SK-N-SH (cell line): ENCODE results near the gene TM7SF2.

ENCODE experiments used
- EP300 ChIP-seq, 2 experiments: IDR thresholded peaks; 2 replicates each; pipeline versions ENCODE4 v1.4.0 to v1.6.1; 2012; ENCODE audit warnings: borderline replicate concordance in 1 of 2, low read depth in 1 of 2, low read length in 1 of 2
- EZH2phosphoT487 ChIP-seq: fragments of 200-600 bp; sonication (generic); IDR thresholded peaks from 2 replicates; pipeline ENCODE4 v1.6.1; 2017; ENCODE audit warnings: low read depth, mixed run types, mild to moderate bottlenecking, antibody characterized with exemption, moderate library complexity, borderline replicate concordance
- FOXM1 ChIP-seq: IDR thresholded peaks from 2 replicates; pipeline ENCODE4 v1.4.0; 2012; ENCODE audit warnings: low read depth, mild to moderate bottlenecking
- GABPA ChIP-seq: IDR thresholded peaks from 2 replicates; pipeline ENCODE4 v1.4.0; 2012; ENCODE audit warnings: low read depth, mild to moderate bottlenecking
- POLR2AphosphoS5 ChIP-seq: IDR thresholded peaks from 2 replicates; pipeline ENCODE4 v1.6.1; 2012; ENCODE audit warnings: low read depth, low read length
- RAD21 ChIP-seq: IDR thresholded peaks from 2 replicates; pipeline ENCODE4 v1.6.1; 2012; ENCODE audit warnings: mild to moderate bottlenecking, low read length
- RXRA ChIP-seq: IDR thresholded peaks from 2 replicates; pipeline ENCODE4 v1.4.0; 2012; ENCODE audit warnings: low read depth, mild to moderate bottlenecking, borderline replicate concordance
- SIN3A ChIP-seq: IDR thresholded peaks from 2 replicates; pipeline ENCODE4 v1.6.1; 2012; ENCODE audit warnings: low read depth, mild to moderate bottlenecking, low read length, moderate library complexity, borderline replicate concordance
- SMC3 ChIP-seq: IDR thresholded peaks from 2 replicates; pipeline ENCODE4 v1.6.1; 2012; ENCODE audit warnings: low read depth, low read length, improper control_type of control experiment
- TCF12 ChIP-seq: IDR thresholded peaks from 2 replicates; pipeline ENCODE4 v1.4.0; 2012
- YY1 ChIP-seq: IDR thresholded peaks from 2 replicates; pipeline ENCODE4 v1.4.0; 2012; ENCODE audit warnings: low read depth, mild to moderate bottlenecking
- TF ChIP-seq, protein P1 (sequence below): fragments of 200-600 bp; sonication (generic); IDR thresholded peaks from 2 replicates; pipeline ENCODE4 v1.6.1; 2017; ENCODE audit warnings: antibody characterized with exemption, mild to moderate bottlenecking, moderate library complexity
- TF ChIP-seq, protein P2 (sequence below): IDR thresholded peaks from 2 replicates; pipeline ENCODE4 v1.6.1; 2012; ENCODE audit warnings: mild to moderate bottlenecking, low read depth, low read length, moderate library complexity
- TF ChIP-seq, protein P3 (sequence below): IDR thresholded peaks from 2 replicates; pipeline ENCODE4 v1.4.0; 2012; ENCODE audit warnings: low read depth, borderline replicate concordance

DNA sequence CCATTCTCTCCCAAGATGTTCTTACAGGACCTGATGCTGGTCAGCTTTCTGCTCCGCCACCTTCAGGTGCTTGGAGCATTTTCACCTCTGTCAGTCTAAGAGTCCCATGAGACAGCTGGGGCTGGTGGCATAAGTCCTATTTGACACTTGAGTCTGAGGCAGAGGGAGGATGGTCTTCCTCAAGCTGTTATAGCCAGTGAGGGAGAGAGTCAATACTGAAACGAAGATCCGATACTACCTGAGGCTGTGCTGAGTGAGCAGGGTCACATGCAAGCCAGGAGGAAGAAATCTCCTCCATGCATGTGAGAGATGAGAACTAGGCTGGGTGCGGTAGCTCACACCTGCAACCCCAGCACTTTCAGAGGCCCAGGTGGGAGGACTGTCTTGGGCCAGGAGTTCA, 22.1 kb upstream of the TM7SF2 start:
- TF ChIP-seq FOXM1 (no peak), EP300 (IDR thresholded peaks at IDR 0.05; ENCODE audit: borderline replicate concordance in 1 of 2, low read depth in 1 of 2, low read length in 1 of 2) (no peak), POLR2AphosphoS5 (no peak), GABPA (no peak), SIN3A (no peak), YY1 (no peak), RXRA (no peak), EZH2phosphoT487 (no peak), SMC3 (no peak), RAD21 (no peak), TCF12 (no peak)
- TF ChIP-seq, protein P1, sequence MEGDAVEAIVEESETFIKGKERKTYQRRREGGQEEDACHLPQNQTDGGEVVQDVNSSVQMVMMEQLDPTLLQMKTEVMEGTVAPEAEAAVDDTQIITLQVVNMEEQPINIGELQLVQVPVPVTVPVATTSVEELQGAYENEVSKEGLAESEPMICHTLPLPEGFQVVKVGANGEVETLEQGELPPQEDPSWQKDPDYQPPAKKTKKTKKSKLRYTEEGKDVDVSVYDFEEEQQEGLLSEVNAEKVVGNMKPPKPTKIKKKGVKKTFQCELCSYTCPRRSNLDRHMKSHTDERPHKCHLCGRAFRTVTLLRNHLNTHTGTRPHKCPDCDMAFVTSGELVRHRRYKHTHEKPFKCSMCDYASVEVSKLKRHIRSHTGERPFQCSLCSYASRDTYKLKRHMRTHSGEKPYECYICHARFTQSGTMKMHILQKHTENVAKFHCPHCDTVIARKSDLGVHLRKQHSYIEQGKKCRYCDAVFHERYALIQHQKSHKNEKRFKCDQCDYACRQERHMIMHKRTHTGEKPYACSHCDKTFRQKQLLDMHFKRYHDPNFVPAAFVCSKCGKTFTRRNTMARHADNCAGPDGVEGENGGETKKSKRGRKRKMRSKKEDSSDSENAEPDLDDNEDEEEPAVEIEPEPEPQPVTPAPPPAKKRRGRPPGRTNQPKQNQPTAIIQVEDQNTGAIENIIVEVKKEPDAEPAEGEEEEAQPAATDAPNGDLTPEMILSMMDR: no peak
- TF ChIP-seq, protein P2, sequence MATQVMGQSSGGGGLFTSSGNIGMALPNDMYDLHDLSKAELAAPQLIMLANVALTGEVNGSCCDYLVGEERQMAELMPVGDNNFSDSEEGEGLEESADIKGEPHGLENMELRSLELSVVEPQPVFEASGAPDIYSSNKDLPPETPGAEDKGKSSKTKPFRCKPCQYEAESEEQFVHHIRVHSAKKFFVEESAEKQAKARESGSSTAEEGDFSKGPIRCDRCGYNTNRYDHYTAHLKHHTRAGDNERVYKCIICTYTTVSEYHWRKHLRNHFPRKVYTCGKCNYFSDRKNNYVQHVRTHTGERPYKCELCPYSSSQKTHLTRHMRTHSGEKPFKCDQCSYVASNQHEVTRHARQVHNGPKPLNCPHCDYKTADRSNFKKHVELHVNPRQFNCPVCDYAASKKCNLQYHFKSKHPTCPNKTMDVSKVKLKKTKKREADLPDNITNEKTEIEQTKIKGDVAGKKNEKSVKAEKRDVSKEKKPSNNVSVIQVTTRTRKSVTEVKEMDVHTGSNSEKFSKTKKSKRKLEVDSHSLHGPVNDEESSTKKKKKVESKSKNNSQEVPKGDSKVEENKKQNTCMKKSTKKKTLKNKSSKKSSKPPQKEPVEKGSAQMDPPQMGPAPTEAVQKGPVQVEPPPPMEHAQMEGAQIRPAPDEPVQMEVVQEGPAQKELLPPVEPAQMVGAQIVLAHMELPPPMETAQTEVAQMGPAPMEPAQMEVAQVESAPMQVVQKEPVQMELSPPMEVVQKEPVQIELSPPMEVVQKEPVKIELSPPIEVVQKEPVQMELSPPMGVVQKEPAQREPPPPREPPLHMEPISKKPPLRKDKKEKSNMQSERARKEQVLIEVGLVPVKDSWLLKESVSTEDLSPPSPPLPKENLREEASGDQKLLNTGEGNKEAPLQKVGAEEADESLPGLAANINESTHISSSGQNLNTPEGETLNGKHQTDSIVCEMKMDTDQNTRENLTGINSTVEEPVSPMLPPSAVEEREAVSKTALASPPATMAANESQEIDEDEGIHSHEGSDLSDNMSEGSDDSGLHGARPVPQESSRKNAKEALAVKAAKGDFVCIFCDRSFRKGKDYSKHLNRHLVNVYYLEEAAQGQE: no peak
- TF ChIP-seq, protein P3, sequence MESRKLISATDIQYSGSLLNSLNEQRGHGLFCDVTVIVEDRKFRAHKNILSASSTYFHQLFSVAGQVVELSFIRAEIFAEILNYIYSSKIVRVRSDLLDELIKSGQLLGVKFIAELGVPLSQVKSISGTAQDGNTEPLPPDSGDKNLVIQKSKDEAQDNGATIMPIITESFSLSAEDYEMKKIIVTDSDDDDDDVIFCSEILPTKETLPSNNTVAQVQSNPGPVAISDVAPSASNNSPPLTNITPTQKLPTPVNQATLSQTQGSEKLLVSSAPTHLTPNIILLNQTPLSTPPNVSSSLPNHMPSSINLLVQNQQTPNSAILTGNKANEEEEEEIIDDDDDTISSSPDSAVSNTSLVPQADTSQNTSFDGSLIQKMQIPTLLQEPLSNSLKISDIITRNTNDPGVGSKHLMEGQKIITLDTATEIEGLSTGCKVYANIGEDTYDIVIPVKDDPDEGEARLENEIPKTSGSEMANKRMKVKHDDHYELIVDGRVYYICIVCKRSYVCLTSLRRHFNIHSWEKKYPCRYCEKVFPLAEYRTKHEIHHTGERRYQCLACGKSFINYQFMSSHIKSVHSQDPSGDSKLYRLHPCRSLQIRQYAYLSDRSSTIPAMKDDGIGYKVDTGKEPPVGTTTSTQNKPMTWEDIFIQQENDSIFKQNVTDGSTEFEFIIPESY: no peak
